Endothelial cell of umbilical vein (primary cell): ENCODE data around the gene NPTX2. TPM values are rescaled to one million over a fixed set of nuclear protein-coding genes. Genes with fewer than 3 reads are reported as not detected.

ENCODE experiments used
- BruUV-seq: library from RNA; stranded (reverse); fragments of 400-500 nt; replicated peaks from 2 replicates; lab custom pipeline; 2021; lab: Mats Ljungman, UMichigan
- CTCF ChIA-PET: fragments of 300-600, 350-600 bp; sonication (Branson Sonifier 250); formaldehyde crosslinking; loops from one replicate; lab custom pipeline; 2021; ENCODE audit warnings: antibody characterized with exemption, inconsistent platforms; lab: Charles Lee
- POLR2A ChIA-PET: fragments of 300-600, 350-600 bp; sonication (Branson Sonifier 250); formaldehyde crosslinking; loops from one replicate; lab custom pipeline; 2021; ENCODE audit warnings: antibody characterized with exemption, inconsistent platforms; lab: Charles Lee
- DNase-seq: peaks from one replicate; pipeline ENCODE4 v3.0.0-alpha.2; 2011; ENCODE audit warnings: low read depth, low spot score
- FAIRE-seq: peaks from 2 replicates; lab custom pipeline; 2011; peaks lifted over from hg19 to GRCh38; lab: Jason Lieb, UNC
- H2AFZ ChIP-seq: 2 replicates; pipeline ENCODE4 v1.6.0; 2012; ENCODE audit warnings: low read depth, low read length, control low read depth, inconsistent platforms
- H3K27ac ChIP-seq: 2 replicates; pipeline ENCODE4 v1.5.1; 2011; ENCODE audit warnings: low read depth, mild to moderate bottlenecking, control low read depth, low read length, moderate library complexity; ENCODE audit not compliant: insufficient read depth
- H3K27me3 ChIP-seq, 2 experiments: 2 replicates each; pipeline versions ENCODE4 v1.6.0 to v1.6.1; 2011; ENCODE audit warnings: low read length in 2 of 2, mixed read lengths in 1 of 2; ENCODE audit not compliant: control insufficient read depth in 2 of 2, insufficient read depth in 2 of 2
- H3K36me3 ChIP-seq, 2 experiments: 2 replicates in 1 of 2; 3 replicates in 1 of 2; pipeline ENCODE4 v1.5.1; 2011; ENCODE audit warnings: low read length in 2 of 2, mild to moderate bottlenecking in 1 of 2, moderate library complexity in 1 of 2; ENCODE audit not compliant: control insufficient read depth in 2 of 2, insufficient read depth in 2 of 2; ENCODE audit errors: extremely low read depth in 1 of 2
- H3K4me1 ChIP-seq: 3 replicates; pipeline ENCODE4 v1.5.1; 2011; ENCODE audit warnings: mild to moderate bottlenecking, low read length; ENCODE audit not compliant: control insufficient read depth, insufficient read depth; ENCODE audit errors: extremely low read depth
- H3K4me2 ChIP-seq: 2 replicates; pipeline ENCODE4 v1.6.1; 2011; ENCODE audit warnings: low read length, control low read depth, mixed read lengths; ENCODE audit not compliant: insufficient read depth
- H3K4me3 ChIP-seq, 3 experiments: fragments of 200-600 bp in 1 of 3; sonication (generic), shearing (Covaris generic) in 1 of 3; replicated peaks in 1 of 3; 2 replicates each; pipeline ENCODE4 v1.5.1; 2011 to 2016; ENCODE audit warnings: control low read depth in 3 of 3, low read length in 3 of 3, mild to moderate bottlenecking in 2 of 3, inconsistent platforms in 1 of 3, low read depth in 1 of 3, moderate library complexity in 1 of 3; ENCODE audit not compliant: insufficient read depth in 1 of 3
- H3K79me2 ChIP-seq: 2 replicates; pipeline ENCODE4 v1.6.0; 2012; ENCODE audit warnings: low read length, inconsistent platforms; ENCODE audit not compliant: control insufficient read depth, insufficient read depth
- H3K9ac ChIP-seq: replicated peaks from 2 replicates; pipeline ENCODE3; 2011; ENCODE audit warnings: low read length, control low read depth; ENCODE audit not compliant: insufficient read depth; ENCODE audit errors: extremely low read depth
- H3K9me1 ChIP-seq: replicated peaks from 3 replicates; pipeline ENCODE4 v1.6.0; 2011; ENCODE audit warnings: mild to moderate bottlenecking, low read length; ENCODE audit not compliant: control insufficient read depth, insufficient read depth; ENCODE audit errors: extremely low read depth
- H3K9me3 ChIP-seq: replicated peaks from 2 replicates; pipeline ENCODE4 v1.5.1; 2012; ENCODE audit warnings: low read length, inconsistent platforms; ENCODE audit not compliant: control insufficient read depth, insufficient read depth
- H4K20me1 ChIP-seq: replicated peaks from 2 replicates; pipeline ENCODE3; 2011; ENCODE audit warnings: mild to moderate bottlenecking, low read length; ENCODE audit not compliant: control insufficient read depth, insufficient read depth; ENCODE audit errors: extremely low read depth
- EZH2 ChIP-seq: IDR thresholded peaks from 2 replicates; pipeline ENCODE4 v1.6.1; 2012; ENCODE audit warnings: borderline replicate concordance, low read depth, mild to moderate bottlenecking, moderate library complexity, low read length, inconsistent platforms; ENCODE audit not compliant: severe bottlenecking
- FOS ChIP-seq: IDR thresholded peaks from 2 replicates; pipeline ENCODE4 v1.6.1; 2011; ENCODE audit warnings: mild to moderate bottlenecking, low read length, moderate library complexity, borderline replicate concordance; ENCODE audit not compliant: insufficient read depth
- GATA2 ChIP-seq: IDR thresholded peaks from 2 replicates; pipeline ENCODE4 v1.7.0; 2011; ENCODE audit warnings: low read depth, mild to moderate bottlenecking, moderate library complexity, mixed read lengths, low read length; ENCODE audit not compliant: insufficient read length, insufficient read depth
- JUN ChIP-seq: IDR thresholded peaks from 2 replicates; pipeline ENCODE4 v1.6.1; 2011; ENCODE audit warnings: borderline replicate concordance, low read depth; ENCODE audit not compliant: insufficient read length, insufficient read depth
- MYC ChIP-seq: IDR thresholded peaks from one replicate; pipeline ENCODE4 v1.6.1; 2011; ENCODE audit warnings: mild to moderate bottlenecking, low read depth, low read length
- POLR2A ChIP-seq: IDR thresholded peaks from 2 replicates; pipeline ENCODE4 v1.6.1; 2012; ENCODE audit warnings: low read depth, mild to moderate bottlenecking, control low read depth, low read length
- POLR2AphosphoS5 ChIP-seq: IDR thresholded peaks from 2 replicates; pipeline ENCODE4 v1.6.1; 2012; ENCODE audit warnings: low read depth, mild to moderate bottlenecking, control low read depth, low read length, moderate library complexity; ENCODE audit not compliant: insufficient read depth
- dilution Hi-C: fragments of 300-500 bp; cut with MboI; formaldehyde crosslinking; loops from one replicate; pipeline ENCODE4 v1.15.0; 2019; ENCODE audit warnings: low sequenced_read_pairs; ENCODE audit not compliant: extremely low pct_ligation_motif_present
- intact Hi-C: fragments of 100-400 bp; cut with micrococcal nuclease; formaldehyde crosslinking; loops from one replicate; pipeline ENCODE4 v1.10.0; 2022
- polyA plus RNA-seq, 4 experiments: library from polyadenylated mRNA; depleted of rRNA in 3 of 4; stranded (reverse) in 3 of 4; unstranded in 1 of 4; fragments of >200 nt; gene quantifications; 2 replicates each; pipeline versions ENCODE4 v1.2.1 to v1.2.3, GENCODE V29; 2011 to 2012; ENCODE audit warnings: missing spikeins in 1 of 4
- total RNA-seq: library from RNA; stranded (reverse); gene quantifications from 2 replicates; pipeline ENCODE4 v1.2.3, GENCODE V29; 2021
- TF ChIP-seq, protein P1 (sequence below), 2 donors: IDR thresholded peaks; 1 replicate in 1 of 2; 2 replicates in 1 of 2; pipeline ENCODE4 v1.5.1; 2011; ENCODE audit warnings: low read length in 2 of 2, mild to moderate bottlenecking in 2 of 2, moderate library complexity in 2 of 2, control low read depth in 1 of 2, inconsistent platforms in 1 of 2, low read depth in 1 of 2; ENCODE audit not compliant: insufficient read depth in 1 of 2; ENCODE audit errors: extremely low read depth in 1 of 2
- TF ChIP-seq, protein P2 (sequence below): IDR thresholded peaks from 2 replicates; pipeline ENCODE4 v1.6.1; 2011; ENCODE audit not compliant: insufficient read depth, insufficient read length

Gene NPTX2
- total and polyA plus RNA-seq, 2 donors (not counting 3 experiments of a cell fraction or from before 2014, with no cell fraction given) = 0.15 to 0.53 TPM

DNA sequence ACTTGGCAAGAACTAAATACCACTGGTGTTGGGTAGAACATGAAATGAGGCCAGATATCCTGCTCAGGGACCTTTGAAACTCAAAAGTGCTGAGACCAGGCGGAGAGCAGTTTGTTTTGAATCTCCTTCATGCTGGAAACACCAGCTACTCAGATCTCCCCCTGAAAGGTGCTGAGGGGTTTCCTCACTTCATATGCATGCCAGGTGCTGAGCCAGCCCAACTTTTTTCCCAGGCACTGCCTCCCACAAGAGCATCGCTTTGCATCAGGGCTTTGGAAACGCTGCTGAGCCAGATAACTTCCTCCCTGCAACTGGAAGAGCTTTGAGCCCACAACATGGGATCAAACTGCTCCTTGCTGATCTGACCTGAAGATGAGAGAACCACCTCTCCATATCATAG lies 13.7 kb downstream of the NPTX2 start:
- H3K9me3 ChIP-seq = peaks cover 2% of the 10 kb centered on the region
- DNase-seq (no peak), FAIRE-seq (no peak)
- H3K4me2 ChIP-seq = no peak overlapping the region
- no peaks in the 10 kb centered on the region for H3K9me1 ChIP-seq
- H3K27ac ChIP-seq = no peak overlapping the region
- no peaks in the 10 kb centered on the region for H3K27me3 ChIP-seq
- dilution Hi-C loops (no loop called here), intact Hi-C loops (no loop called here)
- H3K79me2 ChIP-seq = no peaks in the 10 kb centered on the region
- H3K4me1 ChIP-seq = no peaks in the 10 kb centered on the region
- POLR2A ChIA-PET = no interaction called here
- no peak overlapping the region for H3K4me3 ChIP-seq
- TF ChIP-seq GATA2 (no peak), JUN (no peak), POLR2A (no peak), EZH2 (no peak)
- TF ChIP-seq, protein P1, sequence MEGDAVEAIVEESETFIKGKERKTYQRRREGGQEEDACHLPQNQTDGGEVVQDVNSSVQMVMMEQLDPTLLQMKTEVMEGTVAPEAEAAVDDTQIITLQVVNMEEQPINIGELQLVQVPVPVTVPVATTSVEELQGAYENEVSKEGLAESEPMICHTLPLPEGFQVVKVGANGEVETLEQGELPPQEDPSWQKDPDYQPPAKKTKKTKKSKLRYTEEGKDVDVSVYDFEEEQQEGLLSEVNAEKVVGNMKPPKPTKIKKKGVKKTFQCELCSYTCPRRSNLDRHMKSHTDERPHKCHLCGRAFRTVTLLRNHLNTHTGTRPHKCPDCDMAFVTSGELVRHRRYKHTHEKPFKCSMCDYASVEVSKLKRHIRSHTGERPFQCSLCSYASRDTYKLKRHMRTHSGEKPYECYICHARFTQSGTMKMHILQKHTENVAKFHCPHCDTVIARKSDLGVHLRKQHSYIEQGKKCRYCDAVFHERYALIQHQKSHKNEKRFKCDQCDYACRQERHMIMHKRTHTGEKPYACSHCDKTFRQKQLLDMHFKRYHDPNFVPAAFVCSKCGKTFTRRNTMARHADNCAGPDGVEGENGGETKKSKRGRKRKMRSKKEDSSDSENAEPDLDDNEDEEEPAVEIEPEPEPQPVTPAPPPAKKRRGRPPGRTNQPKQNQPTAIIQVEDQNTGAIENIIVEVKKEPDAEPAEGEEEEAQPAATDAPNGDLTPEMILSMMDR (IDR thresholded peaks at IDR 0.05; ENCODE audit: extremely low read depth in 1 of 2, insufficient read depth in 1 of 2, low read depth in 1 of 2, low read length in 2 of 2) = no peak
- BruUV-seq = no TSS peak
- no peaks in the 10 kb centered on the region for H3K36me3 ChIP-seq
- CTCF ChIA-PET = no interaction called here
- H3K9ac ChIP-seq = no peak overlapping the region
- no peaks in the 10 kb centered on the region for H4K20me1 ChIP-seq
- no peak overlapping the region for H2AFZ ChIP-seq

DNA sequence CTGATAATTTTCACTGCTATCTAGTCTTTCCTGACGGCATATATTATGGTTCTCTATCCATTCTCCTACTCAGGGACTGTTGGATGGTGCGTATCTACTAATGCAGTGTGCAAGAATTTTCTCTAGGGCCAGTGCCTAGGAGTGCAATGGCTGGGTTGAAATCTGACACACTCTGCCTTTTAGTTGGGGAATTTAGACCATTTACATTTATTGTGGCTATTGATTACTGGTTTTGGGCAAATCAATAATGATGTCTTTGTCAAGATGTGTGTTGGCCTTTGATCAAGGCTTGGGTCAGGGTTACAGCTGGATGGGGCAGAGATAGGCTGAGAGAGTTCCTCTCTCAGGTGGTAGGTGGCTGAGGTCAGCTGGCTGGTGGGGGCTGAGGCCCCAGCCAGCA lies 21.8 kb downstream of the NPTX2 start:
- BruUV-seq = no TSS peak
- DNase-seq (no peak), FAIRE-seq (no peak)
- ChIA-PET POLR2A (no interaction called here), CTCF (no interaction called here)
- Histone ChIP-seq H3K27ac (no peak overlapping the region), H3K4me3 (no peak overlapping the region), H3K4me1 (no peaks in the 10 kb centered on the region), H3K9me3 (peaks cover 6% of the 10 kb centered on the region), H3K9ac (no peak overlapping the region), H4K20me1 (no peaks in the 10 kb centered on the region), H2AFZ (no peak overlapping the region), H3K36me3 (no peaks in the 10 kb centered on the region), H3K79me2 (no peaks in the 10 kb centered on the region), H3K4me2 (no peak overlapping the region), H3K27me3 (no peaks in the 10 kb centered on the region), H3K9me1 (no peaks in the 10 kb centered on the region)
- no peak for TF ChIP-seq POLR2A
- TF ChIP-seq MYC = no peak
- TF ChIP-seq, protein P1 (IDR thresholded peaks at IDR 0.05; ENCODE audit: extremely low read depth in 1 of 2, insufficient read depth in 1 of 2, low read depth in 1 of 2, low read length in 2 of 2) = no peak
- TF ChIP-seq, protein P2, sequence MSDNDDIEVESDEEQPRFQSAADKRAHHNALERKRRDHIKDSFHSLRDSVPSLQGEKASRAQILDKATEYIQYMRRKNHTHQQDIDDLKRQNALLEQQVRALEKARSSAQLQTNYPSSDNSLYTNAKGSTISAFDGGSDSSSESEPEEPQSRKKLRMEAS = no peak
- TF ChIP-seq POLR2AphosphoS5 = no peak
- TF ChIP-seq JUN = no peak
- no peak for TF ChIP-seq FOS
- dilution Hi-C loops (no loop called here), intact Hi-C loops (no loop called here)
